ENCODE results near the gene SMAD1.

The SMAD1 gene

GRCh38 chr4:145513020-145513621 is 31.5 kb downstream of the SMAD1 start:
- DNase-seq (ENCODE audit: low read depth) = no peak
- H3K4me3 ChIP-seq (ENCODE audit: low read depth, low read length) = no peak overlapping the region

GRCh38 chr4:145520172-145520571 is 38.5 kb downstream of the SMAD1 start:
- no peak overlapping the region for H3K4me3 ChIP-seq (ENCODE audit: low read depth, low read length)
- TF ChIP-seq CTCF (IDR thresholded peaks at IDR 0.05; ENCODE audit: low read depth, low read length) (no peak), MAX (IDR thresholded peaks at IDR 0.05; ENCODE audit: low read depth, low read length) (no peak), MYC (IDR thresholded peaks at IDR 0.05; ENCODE audit: low read depth, low read length) (no peak)
- DNase-seq (ENCODE audit: low read depth) = no peak

More at GRCh38 chr4:145513020-145513621, 31.5 kb downstream of the SMAD1 start:
- TF ChIP-seq POLR2A (IDR thresholded peaks at IDR 0.05; ENCODE audit: extremely low read depth, insufficient read length) (no peak), MAX (IDR thresholded peaks at IDR 0.05; ENCODE audit: low read depth, low read length) (no peak), CTCF (IDR thresholded peaks at IDR 0.05; ENCODE audit: low read depth, low read length) (no peak), MYC (IDR thresholded peaks at IDR 0.05; ENCODE audit: low read depth, low read length) (no peak)

- no peak for TF ChIP-seq POLR2A (IDR thresholded peaks at IDR 0.05; ENCODE audit: extremely low read depth, insufficient read length)
- no peak for TF ChIP-seq MAX (IDR thresholded peaks at IDR 0.05; ENCODE audit: low read depth, low read length)
- DNase-seq (ENCODE audit: low read depth) = no peak
- no peak overlapping the region for H3K4me3 ChIP-seq (ENCODE audit: low read depth, low read length)
These were observed 39.6 kb downstream of the SMAD1 start for GRCh38 chr4:145521282-145521681.

GRCh38 chr4:145523117-145523516 is 41.5 kb downstream of the SMAD1 start:
- DNase-seq (ENCODE audit: low read depth) = peak; percentile 2
- H3K4me3 ChIP-seq (ENCODE audit: low read depth, low read length) = no peak overlapping the region
- TF ChIP-seq CTCF (IDR thresholded peaks at IDR 0.05; ENCODE audit: low read depth, low read length) (no peak), MAX (IDR thresholded peaks at IDR 0.05; ENCODE audit: low read depth, low read length) (no peak), MYC (IDR thresholded peaks at IDR 0.05; ENCODE audit: low read depth, low read length) (no peak), POLR2A (IDR thresholded peaks at IDR 0.05; ENCODE audit: extremely low read depth, insufficient read length) (no peak)

GRCh38 chr4:145524552-145524951 is 42.9 kb downstream of the SMAD1 start:
- no peak for DNase-seq (ENCODE audit: low read depth)
- no peak for TF ChIP-seq CTCF (IDR thresholded peaks at IDR 0.05; ENCODE audit: low read depth, low read length)
- no peak for TF ChIP-seq POLR2A (IDR thresholded peaks at IDR 0.05; ENCODE audit: extremely low read depth, insufficient read length)
- no peak for TF ChIP-seq MAX (IDR thresholded peaks at IDR 0.05; ENCODE audit: low read depth, low read length)
- no peak for TF ChIP-seq MYC (IDR thresholded peaks at IDR 0.05; ENCODE audit: low read depth, low read length)
- no peak overlapping the region for H3K4me3 ChIP-seq (ENCODE audit: low read depth, low read length)

GRCh38 chr4:145525291-145525740 is 43.7 kb downstream of the SMAD1 start:
- TF ChIP-seq MYC (IDR thresholded peaks at IDR 0.05; ENCODE audit: low read depth, low read length) (no peak), POLR2A (IDR thresholded peaks at IDR 0.05; ENCODE audit: extremely low read depth, insufficient read length) (no peak), MAX (IDR thresholded peaks at IDR 0.05; ENCODE audit: low read depth, low read length) (no peak)
- H3K4me3 ChIP-seq (ENCODE audit: low read depth, low read length) = no peak overlapping the region
- DNase-seq (ENCODE audit: low read depth) = no peak
